Activated naive CD8-positive, alpha-beta T cell treated with anti-CD3 and anti-CD28 coated beads, Interleukin-2, amount 50 U/mL, for 16 hours (primary cell): ENCODE measurements around the gene SNX4.
"Not testable (repeated sequence)": the region's sequence is repeated elsewhere in the genome, so short reads cannot be mapped to it uniquely, and the experiment has no call there.

Experiments
- DNase-seq: peaks from one replicate; pipeline ENCODE4 v3.0.0-alpha.2; 2020; ENCODE audit warnings: low read depth, low spot score

SNX4 gene

DNA sequence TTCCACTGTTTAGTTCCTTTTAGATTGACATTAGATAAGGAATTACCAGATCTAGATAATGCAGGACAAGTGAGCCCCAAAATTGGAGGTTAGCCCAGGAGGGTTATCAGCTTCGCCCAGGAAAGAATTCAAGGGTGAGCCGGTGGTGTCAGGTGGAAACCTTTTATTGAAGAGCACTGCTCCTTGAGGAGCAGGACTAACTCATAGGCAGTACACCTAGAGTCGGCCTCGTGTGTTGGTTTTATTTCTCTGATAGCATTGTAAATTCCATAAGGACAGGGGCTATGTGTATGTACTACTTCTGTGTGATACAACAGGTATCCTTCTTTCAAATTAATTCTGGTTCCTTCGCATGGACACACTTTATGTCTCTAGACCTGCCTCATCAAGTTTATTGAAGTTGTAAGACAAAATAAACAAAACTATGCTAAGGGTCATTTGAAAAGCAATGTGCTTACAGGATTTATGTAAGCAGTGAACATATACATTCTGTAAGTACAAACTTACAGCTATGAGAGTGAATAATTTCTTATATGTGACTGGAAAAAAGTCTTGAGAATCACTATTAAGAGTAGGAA lies 57.2 kb downstream of the SNX4 start:
- DNase-seq: no peak

DNA sequence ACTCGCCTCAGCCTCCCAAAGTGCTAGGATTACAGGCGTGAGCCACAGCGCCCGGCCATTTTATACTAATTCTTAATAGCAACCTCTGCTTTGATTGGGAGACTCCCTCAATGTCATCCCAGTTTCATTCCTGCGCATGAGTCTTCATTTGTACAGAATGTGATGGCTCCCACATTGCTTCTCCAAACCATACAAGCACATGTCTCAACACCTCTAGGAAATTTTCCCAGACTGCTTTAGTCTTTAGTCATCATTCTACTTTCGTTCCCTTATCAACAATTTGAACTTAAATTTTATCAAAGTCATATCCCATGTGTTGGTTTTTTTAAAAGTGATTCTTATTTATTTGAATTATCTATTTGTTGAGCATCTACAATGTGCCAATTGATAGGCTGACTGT lies 58.1 kb downstream of the SNX4 start:
- DNase-seq: no peak

GRCh38 chr3:125460233-125460632 lies 59.8 kb downstream of the SNX4 start:
- no peak for DNase-seq

- DNase-seq: no peak
These were observed 76.1 kb downstream of the SNX4 start for GRCh38 chr3:125443923-125444322.

GRCh38 chr3:125442506-125442905 lies 77.5 kb downstream of the SNX4 start:
- DNase-seq: no peak

DNA sequence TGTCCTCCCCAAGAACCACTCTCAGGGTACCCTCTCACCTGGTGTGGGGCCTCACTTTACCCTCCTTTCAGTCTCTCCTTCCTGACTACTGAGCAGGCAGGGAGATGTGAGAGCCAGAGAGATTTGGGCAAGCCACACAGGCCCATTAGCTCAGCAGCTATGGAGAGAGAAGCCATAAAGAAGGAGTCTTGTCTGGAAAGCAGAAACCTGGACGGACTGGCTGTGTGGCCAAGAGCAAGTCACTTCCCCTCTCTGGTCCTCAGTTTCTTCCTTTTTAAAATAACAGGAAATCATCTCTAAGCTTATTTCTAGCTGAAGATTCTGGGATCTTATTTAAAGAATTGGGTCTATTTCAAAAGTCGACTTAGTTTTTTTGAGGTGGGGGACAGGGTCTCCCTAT lies 79.0 kb downstream of the SNX4 start:
- no peak for DNase-seq

DNA sequence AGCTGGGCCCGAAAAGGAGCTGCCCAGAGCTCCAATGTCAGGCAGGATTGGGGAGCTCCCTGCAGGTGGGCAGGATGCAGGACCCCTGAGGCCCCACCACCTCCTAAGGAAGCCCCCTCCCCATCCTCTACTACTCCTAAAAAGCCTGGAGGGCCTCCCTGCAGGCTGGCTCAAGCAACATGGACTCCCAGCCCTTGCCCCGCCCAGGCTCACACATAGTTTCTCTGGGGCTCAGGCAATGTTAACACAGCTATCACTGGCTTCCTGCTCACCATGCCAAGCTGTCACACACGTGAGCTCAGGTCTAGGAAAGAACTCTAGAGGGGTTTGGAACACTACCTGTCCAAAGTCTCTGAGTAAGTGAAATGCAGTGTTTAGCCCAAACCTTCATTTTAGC lies 79.4 kb downstream of the SNX4 start:
- no peak for DNase-seq

- peak; percentile 13 for DNase-seq
These were observed 82.2 kb downstream of the SNX4 start for GRCh38 chr3:125437631-125438435.

- no peak for DNase-seq
These were observed 83.1 kb downstream of the SNX4 start for GRCh38 chr3:125436921-125437320.

GRCh38 chr3:125435231-125435630 lies 84.8 kb downstream of the SNX4 start:
- no peak for DNase-seq

DNA sequence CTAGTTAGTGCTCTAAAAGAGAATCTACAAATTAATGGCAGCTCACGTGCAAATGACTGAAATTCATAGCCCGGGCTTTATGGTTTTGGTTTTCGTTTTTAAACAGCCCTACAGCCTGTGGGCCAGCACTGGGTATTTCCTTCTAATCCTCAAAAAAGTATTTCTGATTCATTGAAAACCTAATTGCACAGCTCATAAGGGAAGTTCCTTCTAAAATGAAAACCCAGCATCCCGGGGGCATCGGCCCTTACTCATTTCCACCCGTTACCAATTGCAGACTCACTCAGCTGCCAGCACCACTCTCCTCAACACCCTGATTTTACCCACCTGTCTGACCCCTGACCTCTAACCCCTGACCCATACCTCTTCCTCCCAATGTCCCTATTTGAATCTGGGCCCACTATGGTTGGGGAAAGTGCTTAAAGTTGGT lies 85.4 kb downstream of the SNX4 start:
- DNase-seq: no peak

DNA sequence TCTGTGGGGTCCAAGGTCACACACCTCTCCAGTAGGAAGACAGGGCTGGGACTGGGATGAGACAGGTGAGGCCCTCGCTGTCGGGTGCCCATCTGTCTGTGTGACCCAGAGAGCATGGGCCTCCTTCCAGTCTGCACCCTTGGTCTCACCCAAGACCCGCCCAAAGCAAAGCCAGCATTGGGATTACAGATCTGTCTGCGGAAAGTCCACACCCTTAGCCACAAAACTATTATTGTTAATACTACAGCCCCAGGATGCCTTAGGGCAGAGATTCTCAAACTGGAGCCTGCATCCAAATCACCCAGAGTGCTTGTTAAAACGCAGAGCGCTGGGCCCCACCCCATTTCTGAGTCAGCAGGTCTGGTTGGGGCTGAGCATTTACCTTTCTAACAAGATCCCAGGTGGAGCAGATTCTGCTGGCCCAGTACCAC lies 86.4 kb downstream of the SNX4 start:
- DNase-seq: no peak

- no peak for DNase-seq
These were observed 86.9 kb downstream of the SNX4 start for GRCh38 chr3:125433091-125433534.

- DNase-seq: no peak
These were observed 87.9 kb downstream of the SNX4 start for GRCh38 chr3:125431912-125432790.

DNA sequence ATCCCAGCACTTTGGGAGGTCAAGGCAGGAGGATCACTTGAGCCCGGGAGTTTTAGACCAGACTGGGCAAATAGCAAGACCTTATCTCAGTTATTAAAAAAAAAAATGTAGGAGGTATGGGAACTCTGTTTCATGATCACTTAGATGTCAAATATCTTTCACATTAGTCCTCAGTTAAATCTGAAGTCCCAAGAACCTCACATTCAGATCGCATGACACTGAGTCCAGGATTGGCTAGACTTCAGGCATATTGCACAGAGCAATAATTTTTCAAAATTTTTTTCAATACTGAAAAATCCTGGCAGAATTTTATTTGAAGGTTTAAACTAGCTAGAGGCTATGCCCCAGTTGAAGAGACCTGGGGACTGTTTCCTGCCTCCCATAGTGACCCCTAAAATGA lies 88.6 kb downstream of the SNX4 start:
- no peak for DNase-seq

DNA sequence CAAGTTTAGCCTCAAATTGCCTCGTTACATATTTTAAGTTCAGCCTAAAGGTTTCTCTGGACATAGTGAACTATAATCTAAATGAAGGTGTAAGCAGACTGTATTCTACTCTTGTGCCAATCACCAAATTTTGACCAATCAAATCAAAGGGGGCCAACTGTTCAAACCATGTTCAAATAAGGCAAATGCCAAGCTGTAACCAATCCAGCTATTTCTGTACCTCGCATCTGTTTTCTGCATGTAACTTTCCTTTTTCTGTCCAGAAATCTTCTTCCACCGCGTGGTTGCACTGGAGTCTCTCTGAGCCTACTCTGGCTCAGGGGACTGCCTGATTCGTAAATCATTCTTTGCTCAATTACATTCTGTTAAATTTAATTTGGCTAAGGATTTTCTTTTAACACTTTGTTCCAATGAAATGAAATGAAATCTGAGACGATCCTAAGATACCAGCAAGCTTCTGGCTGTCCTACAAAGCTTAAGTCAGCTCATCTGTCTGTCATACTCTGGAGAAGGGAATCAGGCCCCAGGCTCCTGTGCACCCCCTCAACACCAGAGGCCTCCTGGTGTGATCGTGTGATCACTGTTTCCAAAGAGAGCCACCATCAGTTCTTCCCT lies 91.7 kb downstream of the SNX4 start:
- DNase-seq: no peak

GRCh38 chr3:125418306-125418705 lies 101.7 kb downstream of the SNX4 start:
- no peak for DNase-seq

GRCh38 chr3:125416235-125416634 lies 103.8 kb downstream of the SNX4 start:
- no peak for DNase-seq

- no peak for DNase-seq
These were observed 105.3 kb downstream of the SNX4 start for GRCh38 chr3:125414669-125415068.

DNA sequence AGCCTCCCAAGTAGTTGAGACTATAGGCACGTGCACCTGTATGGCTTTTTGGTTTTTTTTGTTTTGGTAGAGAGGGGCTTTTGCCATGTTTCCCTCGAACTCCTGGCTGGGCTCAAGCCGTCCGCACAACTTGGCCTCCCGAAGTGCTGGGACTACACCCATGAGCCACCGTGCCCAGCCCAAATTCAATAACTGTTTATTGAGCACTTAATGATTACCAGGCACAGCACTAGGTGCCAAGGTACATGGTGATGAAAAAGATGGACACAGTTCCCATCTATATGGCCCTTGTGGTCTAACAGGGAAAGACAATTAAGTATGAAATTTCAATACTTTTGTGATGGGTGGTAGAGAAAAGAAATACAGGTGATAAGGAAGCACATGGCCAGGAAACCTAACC lies 109.1 kb downstream of the SNX4 start:
- no peak for DNase-seq

DNA sequence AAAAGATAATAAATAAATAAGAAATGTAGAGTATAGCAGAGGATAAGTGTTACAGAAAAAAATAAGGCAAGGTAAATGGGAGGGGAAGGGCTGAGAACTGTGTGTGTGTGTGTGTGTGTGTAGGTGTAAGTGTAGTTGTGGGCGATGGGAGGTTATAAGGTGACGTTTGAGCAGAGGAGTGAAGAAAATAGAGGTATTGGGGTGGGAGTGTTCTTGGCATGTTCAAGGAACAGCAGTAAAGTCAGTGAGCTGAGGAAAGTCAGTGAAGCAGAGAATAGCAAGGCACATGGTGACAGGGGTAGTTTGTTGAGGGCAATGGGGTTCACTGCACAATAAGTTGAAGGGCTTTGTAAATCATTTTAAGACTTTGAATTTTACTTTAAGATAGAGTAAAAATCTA lies 113.9 kb downstream of the SNX4 start:
- DNase-seq: no peak

DNA sequence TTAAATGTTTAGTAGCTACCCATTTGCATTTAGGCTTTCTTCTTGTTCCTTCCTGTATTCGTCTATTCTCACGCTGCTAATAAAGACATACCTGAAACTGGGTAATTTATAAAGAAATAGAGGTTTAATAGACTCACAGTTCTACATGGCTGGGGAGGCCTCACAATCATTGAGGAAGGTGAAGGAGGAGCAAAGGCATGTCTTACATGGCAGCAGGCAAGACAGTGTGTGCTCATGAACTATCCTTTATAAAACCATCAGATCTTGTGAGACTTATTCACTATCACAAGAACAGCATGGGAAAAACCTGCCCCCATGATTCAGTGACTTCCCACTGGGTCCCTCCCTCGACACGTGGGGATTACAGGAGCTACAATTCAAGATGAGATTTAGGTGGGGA lies 114.5 kb downstream of the SNX4 start:
- DNase-seq: not testable (repeated sequence)
